ENCODE measurements around the gene THADA.
A peak's percentile ranks its signal among the peaks of the same experiment; 100 is the strongest.

- TF ChIP-seq POLR2A (IDR thresholded peaks at IDR 0.05) (no peak), CTCF (IDR thresholded peaks at IDR 0.05) (peak; percentile 51 to 82 (median 66))
Observed at GRCh38 chr2:43576981-43577892, 18.6 kb downstream of the THADA start.
